ENCODE data around the gene PELI3.

The PELI3 gene

GRCh38 chr11:66454828-66455227 is 11.9 kb upstream of the PELI3 start:
- H2AK5ac ChIP-seq (ENCODE audit: low read depth, low read length): no peak overlapping the region
- H2BK15ac ChIP-seq (ENCODE audit: low read length): no peak overlapping the region
- H2BK120ac ChIP-seq (ENCODE audit: low read depth, low read length): no peak overlapping the region
- H3K27ac ChIP-seq (replicated peaks; ENCODE audit: low read length): no peak overlapping the region
- H4K8ac ChIP-seq (ENCODE audit: low read depth, low read length): no peak overlapping the region
- no peak overlapping the region for H3K9ac ChIP-seq (ENCODE audit: low read depth, low read length, poor library complexity)
- H3K14ac ChIP-seq (ENCODE audit: low read length): no peak overlapping the region
- no peaks in the 10 kb centered on the region for H3K79me1 ChIP-seq (ENCODE audit: low read depth, low read length)
- no peaks in the 10 kb centered on the region for H3K36me3 ChIP-seq (replicated peaks in 1 of 2; ENCODE audit: control insufficient read depth in 2 of 2, insufficient read depth in 2 of 2, low read length in 2 of 2)
- H2AFZ ChIP-seq (ENCODE audit: low read length): no peak overlapping the region
- no peak overlapping the region for H2BK5ac ChIP-seq (ENCODE audit: low read length)
- H3K4me1 ChIP-seq (ENCODE audit: control insufficient read depth in 2 of 2, insufficient read depth in 1 of 2, low read depth in 1 of 2, low read length in 2 of 2): no peaks in the 10 kb centered on the region
- H3K23ac ChIP-seq (ENCODE audit: low read depth, low read length, poor library complexity): no peak overlapping the region
- H3K4me2 ChIP-seq (ENCODE audit: insufficient read depth, low read length, poor library complexity, severe bottlenecking): no peak overlapping the region
- H3K27me3 ChIP-seq (ENCODE audit: control insufficient read depth in 3 of 3, insufficient read depth in 3 of 3, low read depth in 1 of 3, low read length in 3 of 3): peaks cover 0 to 8% (median 0%) of the 10 kb centered on the region in 3 experiments
- H3K18ac ChIP-seq (ENCODE audit: low read length): no peak overlapping the region
- no peak overlapping the region for H3K4ac ChIP-seq (ENCODE audit: low read length)
- H3K4me3 ChIP-seq (ENCODE audit: low read length in 2 of 2): no peak overlapping the region
- H3K9me3 ChIP-seq (replicated peaks in 1 of 2; ENCODE audit: control insufficient read depth in 2 of 2, insufficient read depth in 1 of 2, low read depth in 1 of 2, low read length in 2 of 2): peaks cover 4 to 5% of the 10 kb centered on the region in 2 donors
- H4K91ac ChIP-seq (ENCODE audit: low read depth, low read length, poor library complexity): no peak overlapping the region
- WGBS, 2 donors (ENCODE audit: extremely low coverage in 2 of 2, insufficient read length in 2 of 2, insufficient replicate concordance in 1 of 2): no CpG with 5 or more reads among the region's 3 CpGs
- DNase-seq (ENCODE audit: low spot score): no peak
- no peak overlapping the region for H2BK12ac ChIP-seq (ENCODE audit: low read length)

- Histone ChIP-seq H4K8ac (ENCODE audit: low read depth, low read length) (no peak overlapping the region), H3K4me2 (ENCODE audit: insufficient read depth, low read length, poor library complexity, severe bottlenecking) (no peak overlapping the region), H2AFZ (ENCODE audit: low read length) (no peak overlapping the region), H3K27me3 (ENCODE audit: control insufficient read depth in 3 of 3, insufficient read depth in 3 of 3, low read depth in 1 of 3, low read length in 3 of 3) (no peaks in the 10 kb centered on the region), H3K4me3 (ENCODE audit: low read length in 2 of 2) (no peak overlapping the region), H3K9ac (ENCODE audit: low read depth, low read length, poor library complexity) (no peak overlapping the region), H2BK5ac (ENCODE audit: low read length) (no peak overlapping the region), H3K18ac (ENCODE audit: low read length) (no peak overlapping the region), H3K14ac (ENCODE audit: low read length) (no peak overlapping the region), H3K9me3 (replicated peaks in 1 of 2; ENCODE audit: control insufficient read depth in 2 of 2, insufficient read depth in 1 of 2, low read depth in 1 of 2, low read length in 2 of 2) (no peaks in the 10 kb centered on the region), H2AK5ac (ENCODE audit: low read depth, low read length) (no peak overlapping the region), H2BK120ac (ENCODE audit: low read depth, low read length) (no peak overlapping the region), H3K27ac (replicated peaks; ENCODE audit: low read length) (no peak overlapping the region), H2BK12ac (ENCODE audit: low read length) (no peak overlapping the region), H3K23ac (ENCODE audit: low read depth, low read length, poor library complexity) (no peak overlapping the region), H3K4ac (ENCODE audit: low read length) (no peak overlapping the region), H3K36me3 (replicated peaks in 1 of 2; ENCODE audit: control insufficient read depth in 2 of 2, insufficient read depth in 2 of 2, low read length in 2 of 2) (no peaks in the 10 kb centered on the region), H3K79me1 (ENCODE audit: low read depth, low read length) (no peaks in the 10 kb centered on the region), H3K4me1 (ENCODE audit: control insufficient read depth in 2 of 2, insufficient read depth in 1 of 2, low read depth in 1 of 2, low read length in 2 of 2) (no peaks in the 10 kb centered on the region), H2BK15ac (ENCODE audit: low read length) (no peak overlapping the region), H4K91ac (ENCODE audit: low read depth, low read length, poor library complexity) (no peak overlapping the region)
- WGBS, 2 donors (ENCODE audit: extremely low coverage in 2 of 2, insufficient read length in 2 of 2, insufficient replicate concordance in 1 of 2): no CpG with 5 or more reads among the region's 6 CpGs
- DNase-seq (ENCODE audit: low spot score): no peak
Measured at GRCh38 chr11:66457826-66458225, 8.9 kb upstream of the PELI3 start.

- no peak overlapping the region for H2BK5ac ChIP-seq (ENCODE audit: low read length)
- H4K8ac ChIP-seq (ENCODE audit: low read depth, low read length): no peak overlapping the region
- no peak overlapping the region for H3K18ac ChIP-seq (ENCODE audit: low read length)
- no peak overlapping the region for H2BK120ac ChIP-seq (ENCODE audit: low read depth, low read length)
- H3K36me3 ChIP-seq (replicated peaks in 1 of 2; ENCODE audit: control insufficient read depth in 2 of 2, insufficient read depth in 2 of 2, low read length in 2 of 2): no peaks in the 10 kb centered on the region
- H3K79me1 ChIP-seq (ENCODE audit: low read depth, low read length): no peaks in the 10 kb centered on the region
- no peak overlapping the region for H2BK15ac ChIP-seq (ENCODE audit: low read length)
- no peak overlapping the region for H2BK12ac ChIP-seq (ENCODE audit: low read length)
- WGBS, 2 donors (ENCODE audit: extremely low coverage in 2 of 2, insufficient read length in 2 of 2, insufficient replicate concordance in 1 of 2): no CpG with 5 or more reads among the region's 5 CpGs
- no peak overlapping the region for H3K4me3 ChIP-seq (ENCODE audit: low read length in 2 of 2)
- H3K23ac ChIP-seq (ENCODE audit: low read depth, low read length, poor library complexity): no peak overlapping the region
- H3K4me1 ChIP-seq (ENCODE audit: control insufficient read depth in 2 of 2, insufficient read depth in 1 of 2, low read depth in 1 of 2, low read length in 2 of 2): no peaks in the 10 kb centered on the region
- H4K91ac ChIP-seq (ENCODE audit: low read depth, low read length, poor library complexity): no peak overlapping the region
- no peak overlapping the region for H2AFZ ChIP-seq (ENCODE audit: low read length)
- no peaks in the 10 kb centered on the region for H3K27me3 ChIP-seq (ENCODE audit: control insufficient read depth in 3 of 3, insufficient read depth in 3 of 3, low read depth in 1 of 3, low read length in 3 of 3)
- no peak overlapping the region for H3K9ac ChIP-seq (ENCODE audit: low read depth, low read length, poor library complexity)
- H3K27ac ChIP-seq (replicated peaks; ENCODE audit: low read length): no peak overlapping the region
- no peak overlapping the region for H3K4ac ChIP-seq (ENCODE audit: low read length)
- no peak for DNase-seq (ENCODE audit: low spot score)
- no peak overlapping the region for H3K4me2 ChIP-seq (ENCODE audit: insufficient read depth, low read length, poor library complexity, severe bottlenecking)
- H2AK5ac ChIP-seq (ENCODE audit: low read depth, low read length): no peak overlapping the region
- no peak overlapping the region for H3K14ac ChIP-seq (ENCODE audit: low read length)
- H3K9me3 ChIP-seq (replicated peaks in 1 of 2; ENCODE audit: control insufficient read depth in 2 of 2, insufficient read depth in 1 of 2, low read depth in 1 of 2, low read length in 2 of 2): peaks cover 0 to 2% of the 10 kb centered on the region in 2 donors
Measured at GRCh38 chr11:66459138-66459778, 7.4 kb upstream of the PELI3 start.

- H3K79me1 ChIP-seq (ENCODE audit: low read depth, low read length): no peaks in the 10 kb centered on the region
- no peak overlapping the region for H2BK12ac ChIP-seq (ENCODE audit: low read length)
- no peak overlapping the region for H3K18ac ChIP-seq (ENCODE audit: low read length)
- H3K4ac ChIP-seq (ENCODE audit: low read length): no peak overlapping the region
- no peak for DNase-seq (ENCODE audit: low spot score)
- H3K27ac ChIP-seq (replicated peaks; ENCODE audit: low read length): no peak overlapping the region
- H4K91ac ChIP-seq (ENCODE audit: low read depth, low read length, poor library complexity): no peak overlapping the region
- H3K4me3 ChIP-seq (ENCODE audit: low read length in 2 of 2): no peak overlapping the region
- no peak overlapping the region for H3K23ac ChIP-seq (ENCODE audit: low read depth, low read length, poor library complexity)
- H3K27me3 ChIP-seq (ENCODE audit: control insufficient read depth in 3 of 3, insufficient read depth in 3 of 3, low read depth in 1 of 3, low read length in 3 of 3): no peaks in the 10 kb centered on the region
- no peak overlapping the region for H3K14ac ChIP-seq (ENCODE audit: low read length)
- no peak overlapping the region for H4K8ac ChIP-seq (ENCODE audit: low read depth, low read length)
- H2BK15ac ChIP-seq (ENCODE audit: low read length): no peak overlapping the region
- no peak overlapping the region for H2BK5ac ChIP-seq (ENCODE audit: low read length)
- H2AK5ac ChIP-seq (ENCODE audit: low read depth, low read length): no peak overlapping the region
- no peaks in the 10 kb centered on the region for H3K36me3 ChIP-seq (replicated peaks in 1 of 2; ENCODE audit: control insufficient read depth in 2 of 2, insufficient read depth in 2 of 2, low read length in 2 of 2)
- no peak overlapping the region for H3K9ac ChIP-seq (ENCODE audit: low read depth, low read length, poor library complexity)
- no peak overlapping the region for H3K4me2 ChIP-seq (ENCODE audit: insufficient read depth, low read length, poor library complexity, severe bottlenecking)
- H3K4me1 ChIP-seq (ENCODE audit: control insufficient read depth in 2 of 2, insufficient read depth in 1 of 2, low read depth in 1 of 2, low read length in 2 of 2): peaks cover 0 to 3% of the 10 kb centered on the region in 2 donors
- H2AFZ ChIP-seq (ENCODE audit: low read length): no peak overlapping the region
- peaks cover 0 to 2% of the 10 kb centered on the region in 2 donors for H3K9me3 ChIP-seq (replicated peaks in 1 of 2; ENCODE audit: control insufficient read depth in 2 of 2, insufficient read depth in 1 of 2, low read depth in 1 of 2, low read length in 2 of 2)
- no peak overlapping the region for H2BK120ac ChIP-seq (ENCODE audit: low read depth, low read length)
Measured at GRCh38 chr11:66462010-66462409, 4.7 kb upstream of the PELI3 start.
